HepG2 (cell line): ENCODE data around the gene TCFL5. TPM values are rescaled to one million over a fixed set of nuclear protein-coding genes. Genes with fewer than 3 reads are reported as not detected.

ENCODE experiments used
- HIC2 ChIP-seq: sonication (generic); formaldehyde crosslinking; IDR thresholded peaks from 2 replicates; pipeline ENCODE4 v1.9.0; 2022; ENCODE audit warnings: low read depth, missing genetic modification reagents
- KDM4B ChIP-seq: sonication (generic); formaldehyde crosslinking; IDR thresholded peaks from 2 replicates; pipeline ENCODE4 v1.4.0; 2020; ENCODE audit warnings: missing genetic modification reagents
- KLF6 ChIP-seq: IDR thresholded peaks from 2 replicates; pipeline ENCODE4 v1.8.0; 2016; ENCODE audit warnings: missing biosample characterization, missing genetic modification reagents
- MAF1 ChIP-seq: sonication (generic); formaldehyde crosslinking; IDR thresholded peaks from 2 replicates; pipeline ENCODE4 v1.5.0; 2020; ENCODE audit warnings: missing genetic modification reagents, borderline replicate concordance
- MEIS2 ChIP-seq: sonication (generic); formaldehyde crosslinking; IDR thresholded peaks from 2 replicates; pipeline ENCODE4 v1.9.0; 2021; ENCODE audit warnings: mild to moderate bottlenecking, missing genetic modification reagents
- NBN ChIP-seq: fragments of 450-650 bp; conservative IDR thresholded peaks from 2 replicates; pipeline ENCODE4 v1.6.1; 2017
- PHF21A ChIP-seq: sonication (generic); formaldehyde crosslinking; IDR thresholded peaks from 2 replicates; pipeline ENCODE4 v1.5.0; 2020; ENCODE audit warnings: mild to moderate bottlenecking, missing genetic modification reagents
- RAD51 ChIP-seq: fragments of 450-650 bp; IDR thresholded peaks from 2 replicates; pipeline ENCODE4 v1.6.1; 2016; ENCODE audit warnings: borderline replicate concordance
- ZBTB38 ChIP-seq: sonication (generic); formaldehyde crosslinking; IDR thresholded peaks from 2 replicates; pipeline ENCODE4 v1.5.1; 2020; ENCODE audit warnings: mild to moderate bottlenecking, missing genetic modification reagents
- ZNF350 ChIP-seq: sonication (generic); formaldehyde crosslinking; IDR thresholded peaks from 2 replicates; pipeline ENCODE4 v1.4.0; 2020; ENCODE audit warnings: mild to moderate bottlenecking, low read depth, missing genetic modification reagents, borderline replicate concordance
- polyA plus RNA-seq, 8 experiments: library from polyadenylated mRNA; depleted of rRNA in 3 of 8; stranded (reverse) in 7 of 8; unstranded in 1 of 8; fragments of >200 nt; fragmentation: Illumina TruSeq in 4 of 8; extraction: Trizol in 4 of 8; gene quantifications; 2 replicates each; pipeline versions ENCODE4 v1.2.1 to v1.2.3, GENCODE V29; 2011 to 2016; ENCODE audit warnings: low read depth in 4 of 8, missing spikeins in 1 of 8, mixed read lengths in 1 of 8; ENCODE audit not compliant: insufficient read depth in 1 of 8
- total RNA-seq, 5 experiments: library from RNA; depleted of rRNA; stranded (reverse); fragments of >200 nt; fragmentation: Illumina TruSeq; extraction: Trizol; gene quantifications; 2 replicates each; pipeline ENCODE4 v1.2.3, GENCODE V29; 2016; ENCODE audit warnings: low read depth in 1 of 5
- TF ChIP-seq, protein P1 (sequence below): sonication (generic); formaldehyde crosslinking; IDR thresholded peaks from 2 replicates; pipeline ENCODE4 v1.5.0; 2020; ENCODE audit warnings: mild to moderate bottlenecking, missing genetic modification reagents, borderline replicate concordance
- TF ChIP-seq, protein P2 (sequence below): sonication (generic); formaldehyde crosslinking; IDR thresholded peaks from one replicate; pipeline ENCODE4 v1.5.1; 2020; ENCODE audit warnings: mild to moderate bottlenecking, missing genetic modification reagents; ENCODE audit errors: not compliant biosample characterization

Gene TCFL5
- total and polyA plus RNA-seq, 2 of the 13 experiments (the other 11 are each of a cell fraction or from before 2014, with no cell fraction given): 14.8 to 20.0 TPM

- TF ChIP-seq, protein P1, sequence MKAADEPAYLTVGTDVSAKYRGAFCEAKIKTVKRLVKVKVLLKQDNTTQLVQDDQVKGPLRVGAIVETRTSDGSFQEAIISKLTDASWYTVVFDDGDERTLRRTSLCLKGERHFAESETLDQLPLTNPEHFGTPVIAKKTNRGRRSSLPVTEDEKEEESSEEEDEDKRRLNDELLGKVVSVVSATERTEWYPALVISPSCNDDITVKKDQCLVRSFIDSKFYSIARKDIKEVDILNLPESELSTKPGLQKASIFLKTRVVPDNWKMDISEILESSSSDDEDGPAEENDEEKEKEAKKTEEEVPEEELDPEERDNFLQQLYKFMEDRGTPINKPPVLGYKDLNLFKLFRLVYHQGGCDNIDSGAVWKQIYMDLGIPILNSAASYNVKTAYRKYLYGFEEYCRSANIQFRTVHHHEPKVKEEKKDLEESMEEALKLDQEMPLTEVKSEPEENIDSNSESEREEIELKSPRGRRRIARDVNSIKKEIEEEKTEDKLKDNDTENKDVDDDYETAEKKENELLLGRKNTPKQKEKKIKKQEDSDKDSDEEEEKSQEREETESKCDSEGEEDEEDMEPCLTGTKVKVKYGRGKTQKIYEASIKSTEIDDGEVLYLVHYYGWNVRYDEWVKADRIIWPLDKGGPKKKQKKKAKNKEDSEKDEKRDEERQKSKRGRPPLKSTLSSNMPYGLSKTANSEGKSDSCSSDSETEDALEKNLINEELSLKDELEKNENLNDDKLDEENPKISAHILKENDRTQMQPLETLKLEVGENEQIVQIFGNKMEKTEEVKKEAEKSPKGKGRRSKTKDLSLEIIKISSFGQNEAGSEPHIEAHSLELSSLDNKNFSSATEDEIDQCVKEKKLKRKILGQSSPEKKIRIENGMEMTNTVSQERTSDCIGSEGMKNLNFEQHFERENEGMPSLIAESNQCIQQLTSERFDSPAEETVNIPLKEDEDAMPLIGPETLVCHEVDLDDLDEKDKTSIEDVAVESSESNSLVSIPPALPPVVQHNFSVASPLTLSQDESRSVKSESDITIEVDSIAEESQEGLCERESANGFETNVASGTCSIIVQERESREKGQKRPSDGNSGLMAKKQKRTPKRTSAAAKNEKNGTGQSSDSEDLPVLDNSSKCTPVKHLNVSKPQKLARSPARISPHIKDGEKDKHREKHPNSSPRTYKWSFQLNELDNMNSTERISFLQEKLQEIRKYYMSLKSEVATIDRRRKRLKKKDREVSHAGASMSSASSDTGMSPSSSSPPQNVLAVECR (CRISPR knock-in tag): peak; percentile 16
- TF ChIP-seq ZNF350 (CRISPR knock-in tag) (0 out of 2 replicates have a peak, but pooled peaks have one; percentile 17), MAF1 (CRISPR knock-in tag) (no peak), KDM4B (CRISPR knock-in tag) (no peak), KLF6 (CRISPR knock-in tag) (0 out of 2 replicates have a peak, but pooled peaks have one; percentile 27), PHF21A (CRISPR knock-in tag) (no peak; the same call in 1 of the 2 replicates), RAD51 (no peak), NBN (no peak), ZBTB38 (CRISPR knock-in tag) (no peak), MEIS2 (0 out of 2 replicates have a peak, but pooled peaks have one; percentile 11), HIC2 (peak; percentile 52)
- TF ChIP-seq, protein P2, sequence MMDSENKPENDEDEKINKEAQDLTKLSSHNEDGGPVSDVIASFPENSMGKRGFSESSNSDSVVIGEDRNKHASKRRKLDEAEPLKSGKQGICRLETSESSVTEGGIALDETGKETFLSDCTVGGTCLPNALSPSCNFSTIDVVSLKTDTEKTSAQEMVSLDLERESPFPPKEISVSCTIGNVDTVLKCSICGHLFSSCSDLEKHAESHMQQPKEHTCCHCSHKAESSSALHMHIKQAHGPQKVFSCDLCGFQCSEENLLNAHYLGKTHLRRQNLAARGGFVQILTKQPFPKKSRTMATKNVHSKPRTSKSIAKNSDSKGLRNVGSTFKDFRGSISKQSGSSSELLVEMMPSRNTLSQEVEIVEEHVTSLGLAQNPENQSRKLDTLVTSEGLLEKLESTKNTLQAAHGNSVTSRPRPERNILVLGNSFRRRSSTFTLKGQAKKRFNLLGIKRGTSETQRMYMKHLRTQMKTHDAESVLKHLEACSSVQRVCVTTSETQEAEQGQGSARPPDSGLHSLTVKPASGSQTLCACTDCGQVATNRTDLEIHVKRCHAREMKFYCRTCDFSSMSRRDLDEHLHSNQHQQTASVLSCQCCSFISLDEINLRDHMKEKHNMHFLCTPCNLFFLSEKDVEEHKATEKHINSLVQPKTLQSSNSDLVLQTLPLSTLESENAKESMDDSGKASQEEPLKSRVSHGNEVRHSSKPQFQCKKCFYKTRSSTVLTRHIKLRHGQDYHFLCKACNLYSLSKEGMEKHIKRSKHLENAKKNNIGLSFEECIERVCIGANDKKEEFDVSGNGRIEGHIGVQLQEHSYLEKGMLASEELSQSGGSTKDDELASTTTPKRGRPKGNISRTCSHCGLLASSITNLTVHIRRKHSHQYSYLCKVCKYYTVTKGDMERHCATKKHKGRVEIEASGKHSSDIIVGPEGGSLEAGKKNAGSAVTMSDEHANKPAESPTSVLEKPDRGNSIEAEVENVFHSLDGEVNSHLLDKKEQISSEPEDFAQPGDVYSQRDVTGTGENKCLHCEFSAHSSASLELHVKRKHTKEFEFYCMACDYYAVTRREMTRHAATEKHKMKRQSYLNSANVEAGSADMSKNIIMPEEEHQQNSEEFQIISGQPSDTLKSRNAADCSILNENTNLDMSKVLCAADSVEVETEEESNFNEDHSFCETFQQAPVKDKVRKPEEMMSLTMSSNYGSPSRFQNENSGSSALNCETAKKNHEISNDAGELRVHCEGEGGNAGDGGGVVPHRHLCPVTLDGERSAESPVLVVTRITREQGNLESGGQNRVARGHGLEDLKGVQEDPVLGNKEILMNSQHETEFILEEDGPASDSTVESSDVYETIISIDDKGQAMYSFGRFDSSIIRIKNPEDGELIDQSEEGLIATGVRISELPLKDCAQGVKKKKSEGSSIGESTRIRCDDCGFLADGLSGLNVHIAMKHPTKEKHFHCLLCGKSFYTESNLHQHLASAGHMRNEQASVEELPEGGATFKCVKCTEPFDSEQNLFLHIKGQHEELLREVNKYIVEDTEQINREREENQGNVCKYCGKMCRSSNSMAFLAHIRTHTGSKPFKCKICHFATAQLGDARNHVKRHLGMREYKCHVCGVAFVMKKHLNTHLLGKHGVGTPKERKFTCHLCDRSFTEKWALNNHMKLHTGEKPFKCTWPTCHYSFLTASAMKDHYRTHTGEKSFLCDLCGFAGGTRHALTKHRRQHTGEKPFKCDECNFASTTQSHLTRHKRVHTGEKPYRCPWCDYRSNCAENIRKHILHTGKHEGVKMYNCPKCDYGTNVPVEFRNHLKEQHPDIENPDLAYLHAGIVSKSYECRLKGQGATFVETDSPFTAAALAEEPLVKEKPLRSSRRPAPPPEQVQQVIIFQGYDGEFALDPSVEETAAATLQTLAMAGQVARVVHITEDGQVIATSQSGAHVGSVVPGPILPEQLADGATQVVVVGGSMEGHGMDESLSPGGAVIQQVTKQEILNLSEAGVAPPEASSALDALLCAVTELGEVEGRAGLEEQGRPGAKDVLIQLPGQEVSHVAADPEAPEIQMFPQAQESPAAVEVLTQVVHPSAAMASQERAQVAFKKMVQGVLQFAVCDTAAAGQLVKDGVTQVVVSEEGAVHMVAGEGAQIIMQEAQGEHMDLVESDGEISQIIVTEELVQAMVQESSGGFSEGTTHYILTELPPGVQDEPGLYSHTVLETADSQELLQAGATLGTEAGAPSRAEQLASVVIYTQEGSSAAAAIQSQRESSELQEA (CRISPR knock-in tag): peak; percentile 52
Measured at GRCh38 chr20:62816031-62816883, 45.4 kb downstream of the TCFL5 start (continued).
